ENCODE data around the gene ZFPM1.

GRCh38 chr16:88549671-88550245 is 96.7 kb downstream of the ZFPM1 start:
- TF ChIP-seq CTCF (IDR thresholded peaks at IDR 0.05; ENCODE audit: low read depth, low read length) (no peak), EZH2phosphoT487 (IDR thresholded peaks at IDR 0.05; ENCODE audit: low read depth) (no peak)

Data from OCI-LY3 (cell line).